Mucosa of rectum (tissue), 2 donors: ENCODE measurements around the gene PRELP.

ENCODE experiments used
- H3K27ac ChIP-seq, 2 donors: one replicate each; pipeline ENCODE4 v1.7.0; 2013; ENCODE audit warnings: inconsistent platforms in 2 of 2, low read depth in 2 of 2, low read length in 2 of 2
- H3K27me3 ChIP-seq, 2 donors: one replicate each; pipeline ENCODE4 v1.7.0; 2013; ENCODE audit warnings: low read length in 2 of 2; ENCODE audit not compliant: control insufficient read depth in 2 of 2, insufficient read depth in 2 of 2
- H3K36me3 ChIP-seq, 2 donors: one replicate each; pipeline ENCODE4 v1.7.0; 2013; ENCODE audit warnings: low read length in 2 of 2; ENCODE audit not compliant: control insufficient read depth in 2 of 2, insufficient read depth in 2 of 2
- H3K4me1 ChIP-seq, 2 donors: one replicate each; pipeline ENCODE4 v1.7.0; 2013; ENCODE audit warnings: low read length in 2 of 2, mild to moderate bottlenecking in 1 of 2; ENCODE audit not compliant: control insufficient read depth in 2 of 2, insufficient read depth in 2 of 2
- H3K4me3 ChIP-seq, 2 donors: one replicate each; pipeline ENCODE4 v1.7.0; 2013; ENCODE audit warnings: low read length in 2 of 2
- H3K9ac ChIP-seq, 2 donors: one replicate each; pipeline ENCODE4 v1.7.0; 2013; ENCODE audit warnings: low read length in 2 of 2, low read depth in 1 of 2, mild to moderate bottlenecking in 1 of 2
- H3K9me3 ChIP-seq, 2 donors: one replicate each; pipeline ENCODE4 v1.7.0; 2013; ENCODE audit warnings: low read length in 2 of 2; ENCODE audit not compliant: control insufficient read depth in 2 of 2
- donor health status: healthy.
- donor health status: Normal muscosa, but diverticular disease.

PRELP gene

DNA sequence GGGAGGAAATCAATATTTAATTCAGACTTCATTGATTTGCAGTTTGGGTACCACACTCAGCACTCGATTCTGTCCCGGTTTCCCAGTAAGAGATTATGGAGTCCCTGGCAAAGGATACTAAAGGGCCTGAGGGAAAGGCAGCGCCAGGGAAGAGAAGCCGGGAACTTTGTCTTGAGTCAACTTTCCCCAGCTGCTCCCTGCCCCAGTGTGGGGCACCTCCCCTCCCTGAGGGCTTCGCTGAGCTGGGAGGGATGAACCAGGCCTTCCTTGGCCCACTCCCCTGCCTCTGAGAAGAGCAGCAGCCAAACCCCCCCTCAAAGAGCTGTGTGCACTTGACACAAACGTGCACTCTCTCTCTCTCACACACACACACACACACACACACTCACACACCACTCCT, 51.0 kb downstream of the PRELP start:
- Histone ChIP-seq H3K4me3 (no peak overlapping the region), H3K9me3 (no peaks in the 10 kb centered on the region), H3K4me1 (peaks cover 2 to 3% of the 10 kb centered on the region in 2 donors), H3K9ac (no peak overlapping the region), H3K36me3 (no peaks in the 10 kb centered on the region), H3K27me3 (no peaks in the 10 kb centered on the region), H3K27ac (no peak overlapping the region)

DNA sequence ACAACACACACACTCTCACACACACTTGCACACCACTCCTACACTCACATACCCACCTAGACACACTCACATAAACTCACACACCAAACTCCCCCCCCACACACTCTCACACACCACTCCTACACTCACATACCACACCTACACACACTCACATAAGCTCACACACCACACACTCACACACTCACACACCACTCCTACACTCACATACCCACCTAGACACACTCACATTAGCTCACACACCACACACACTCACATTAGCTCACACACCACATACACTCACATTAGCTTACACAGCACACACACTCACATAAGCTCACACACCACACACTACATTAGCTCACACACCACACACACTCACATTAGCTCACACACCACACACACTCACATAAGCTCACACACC, 51.4 kb downstream of the PRELP start:
- H3K27ac ChIP-seq = no peak overlapping the region

GRCh38 chr1:203528063-203528462, 52.5 kb downstream of the PRELP start:
- H3K36me3 ChIP-seq = no peaks in the 10 kb centered on the region
- no peak overlapping the region for H3K9ac ChIP-seq
- H3K9me3 ChIP-seq = no peaks in the 10 kb centered on the region
- H3K4me3 ChIP-seq = no peak overlapping the region
- H3K27me3 ChIP-seq = no peaks in the 10 kb centered on the region
- H3K4me1 ChIP-seq = peaks cover 2 to 3% of the 10 kb centered on the region in 2 donors
- H3K27ac ChIP-seq = no peak overlapping the region

More for the DNA sequence above, 51.4 kb downstream of the PRELP start:
- H3K9ac ChIP-seq = no peak overlapping the region
- no peaks in the 10 kb centered on the region for H3K36me3 ChIP-seq
- peaks cover 2 to 3% of the 10 kb centered on the region in 2 donors for H3K4me1 ChIP-seq
- H3K27me3 ChIP-seq = no peaks in the 10 kb centered on the region
- H3K4me3 ChIP-seq = no peak overlapping the region
- H3K9me3 ChIP-seq = no peaks in the 10 kb centered on the region

- Histone ChIP-seq H3K27ac (no peak overlapping the region), H3K4me3 (no peak overlapping the region), H3K9me3 (no peaks in the 10 kb centered on the region)
These were observed 53.6 kb downstream of the PRELP start for GRCh38 chr1:203528976-203529835.

GRCh38 chr1:203531063-203531462, 55.5 kb downstream of the PRELP start:
- no peak overlapping the region for H3K9ac ChIP-seq

More at GRCh38 chr1:203528976-203529835, 53.6 kb downstream of the PRELP start:
- Histone ChIP-seq H3K27me3 (no peaks in the 10 kb centered on the region), H3K36me3 (no peaks in the 10 kb centered on the region), H3K4me1 (peaks cover 2 to 3% of the 10 kb centered on the region in 2 donors), H3K9ac (no peak overlapping the region)

DNA sequence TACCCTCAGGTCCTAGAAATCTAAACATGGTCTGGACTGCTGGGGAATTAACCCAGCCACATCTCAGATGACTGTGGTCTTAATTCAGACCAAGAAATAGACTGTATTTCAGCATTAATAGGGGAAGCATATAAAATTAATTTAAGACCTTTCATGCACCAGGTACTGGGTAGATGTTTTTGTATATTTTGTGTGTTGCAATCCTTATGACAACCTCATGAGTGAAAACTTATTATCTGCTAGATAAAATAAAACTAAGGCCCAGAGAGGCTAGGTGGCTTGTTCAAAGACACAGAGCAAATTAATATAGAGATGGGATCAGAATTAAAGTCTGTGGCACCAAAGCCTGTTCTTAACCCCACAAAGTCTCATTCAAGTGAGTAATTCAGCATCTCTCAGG, 58.4 kb downstream of the PRELP start:
- Histone ChIP-seq H3K27me3 (no peaks in the 10 kb centered on the region), H3K4me3 (no peak overlapping the region), H3K9me3 (no peaks in the 10 kb centered on the region), H3K9ac (no peak overlapping the region), H3K36me3 (no peaks in the 10 kb centered on the region), H3K27ac (no peak overlapping the region), H3K4me1 (peaks cover 0 to 2% of the 10 kb centered on the region in 2 donors)

More at GRCh38 chr1:203531063-203531462, 55.5 kb downstream of the PRELP start:
- H3K4me1 ChIP-seq = peaks cover 2% of the 10 kb centered on the region in 2 donors
- H3K4me3 ChIP-seq = no peak overlapping the region
- no peaks in the 10 kb centered on the region for H3K9me3 ChIP-seq
- H3K36me3 ChIP-seq = no peaks in the 10 kb centered on the region
- no peak overlapping the region for H3K27ac ChIP-seq
- no peaks in the 10 kb centered on the region for H3K27me3 ChIP-seq

GRCh38 chr1:203534526-203534925, 58.9 kb downstream of the PRELP start:
- Histone ChIP-seq H3K9ac (no peak overlapping the region), H3K27ac (no peak overlapping the region), H3K4me1 (peaks cover 0 to 2% of the 10 kb centered on the region in 2 donors), H3K9me3 (no peaks in the 10 kb centered on the region), H3K36me3 (no peaks in the 10 kb centered on the region), H3K4me3 (no peak overlapping the region), H3K27me3 (no peaks in the 10 kb centered on the region)

GRCh38 chr1:203536575-203536974, 61.0 kb downstream of the PRELP start:
- Histone ChIP-seq H3K4me3 (no peak overlapping the region), H3K9me3 (no peaks in the 10 kb centered on the region), H3K36me3 (no peaks in the 10 kb centered on the region), H3K27ac (no peak overlapping the region), H3K27me3 (no peaks in the 10 kb centered on the region), H3K9ac (no peak overlapping the region), H3K4me1 (no peaks in the 10 kb centered on the region)

- Histone ChIP-seq H3K9me3 (no peaks in the 10 kb centered on the region), H3K4me1 (no peaks in the 10 kb centered on the region), H3K36me3 (no peaks in the 10 kb centered on the region), H3K9ac (no peak overlapping the region), H3K27ac (no peak overlapping the region), H3K4me3 (no peak overlapping the region), H3K27me3 (no peaks in the 10 kb centered on the region)
These were observed 61.4 kb downstream of the PRELP start for GRCh38 chr1:203536980-203537455.

DNA sequence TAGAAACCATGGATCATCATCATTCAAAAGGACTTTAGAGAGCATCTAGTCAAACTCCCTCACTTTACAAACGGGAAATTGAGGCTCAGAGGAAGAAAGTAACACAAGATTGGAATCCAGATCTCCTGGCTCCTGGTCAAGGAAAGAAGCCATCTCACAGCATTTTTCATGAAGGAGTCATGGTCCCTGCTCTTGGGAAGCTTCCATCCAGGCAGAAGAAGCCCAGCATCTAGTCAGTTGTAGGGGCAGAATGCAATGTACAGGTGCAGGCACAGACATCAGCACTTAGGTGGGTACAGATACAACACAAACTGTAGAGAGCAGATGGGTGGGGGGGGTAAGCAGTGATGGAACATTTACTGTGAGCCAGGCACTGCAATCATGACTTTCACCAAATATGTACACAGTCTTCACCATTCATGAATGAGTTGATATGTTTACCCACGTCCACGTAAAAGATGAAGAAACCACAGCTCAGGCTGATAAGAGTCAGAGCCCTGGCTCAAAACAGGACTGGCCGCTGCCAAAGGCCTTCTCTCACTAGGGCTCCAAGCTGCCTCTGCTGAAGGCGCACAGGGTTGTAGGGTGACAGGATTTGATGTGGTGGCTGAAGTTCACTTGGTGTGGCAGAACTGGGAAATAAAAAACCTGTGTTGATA, 62.3 kb downstream of the PRELP start:
- no peak overlapping the region for H3K4me3 ChIP-seq
- no peaks in the 10 kb centered on the region for H3K27me3 ChIP-seq
- no peaks in the 10 kb centered on the region for H3K9me3 ChIP-seq
- H3K27ac ChIP-seq = no peak overlapping the region
- no peak overlapping the region for H3K9ac ChIP-seq
- H3K4me1 ChIP-seq = no peaks in the 10 kb centered on the region
- H3K36me3 ChIP-seq = no peaks in the 10 kb centered on the region
